Mesothelial cell of epicardium (in vitro differentiated cells): ENCODE measurements around the gene CREG1. TPM values are rescaled to one million over a fixed set of nuclear protein-coding genes. Genes with fewer than 3 reads are reported as not detected.

Experiments used
- DNase-seq, 2 experiments: peaks; one replicate each; pipeline ENCODE4 v3.0.0; 2021; ENCODE audit warnings: low spot score in 2 of 2; ENCODE audit not compliant: unreplicated experiment in 2 of 2
- H3K27ac Mint-ChIP-seq: 2 replicates; pipeline ENCODE4 v1.8.0; 2021; ENCODE audit warnings: mixed read lengths
- H3K27me3 Mint-ChIP-seq: 2 replicates; pipeline ENCODE4 v1.8.0; 2021; ENCODE audit warnings: low read depth, mixed read lengths
- H3K36me3 Mint-ChIP-seq: 2 replicates; pipeline ENCODE4 v1.8.0; 2021; ENCODE audit warnings: mixed read lengths
- H3K4me1 Mint-ChIP-seq: 2 replicates; pipeline ENCODE4 v1.8.0; 2021; ENCODE audit warnings: mixed read lengths
- H3K4me3 Mint-ChIP-seq: 2 replicates; pipeline ENCODE4 v1.8.0; 2021; ENCODE audit warnings: mild to moderate bottlenecking, moderate library complexity, mixed read lengths
- H3K9me3 Mint-ChIP-seq: 2 replicates; pipeline ENCODE4 v1.8.0; 2021; ENCODE audit warnings: mixed read lengths
- total RNA-seq: library from RNA; stranded (reverse); gene quantifications from 3 replicates; pipeline ENCODE4 v1.2.1, GENCODE V29; 2021
- TF ChIP-seq, protein P1 (sequence below): fragments of 200-600 bp; sonication (generic); IDR thresholded peaks from one replicate; pipeline ENCODE4 v1.5.0; 2021; ENCODE audit warnings: antibody characterized with exemption; ENCODE audit not compliant: unreplicated experiment

CREG1 gene
- total RNA-seq, 1 donor from 2014 or later, result 41.7 TPM

DNA sequence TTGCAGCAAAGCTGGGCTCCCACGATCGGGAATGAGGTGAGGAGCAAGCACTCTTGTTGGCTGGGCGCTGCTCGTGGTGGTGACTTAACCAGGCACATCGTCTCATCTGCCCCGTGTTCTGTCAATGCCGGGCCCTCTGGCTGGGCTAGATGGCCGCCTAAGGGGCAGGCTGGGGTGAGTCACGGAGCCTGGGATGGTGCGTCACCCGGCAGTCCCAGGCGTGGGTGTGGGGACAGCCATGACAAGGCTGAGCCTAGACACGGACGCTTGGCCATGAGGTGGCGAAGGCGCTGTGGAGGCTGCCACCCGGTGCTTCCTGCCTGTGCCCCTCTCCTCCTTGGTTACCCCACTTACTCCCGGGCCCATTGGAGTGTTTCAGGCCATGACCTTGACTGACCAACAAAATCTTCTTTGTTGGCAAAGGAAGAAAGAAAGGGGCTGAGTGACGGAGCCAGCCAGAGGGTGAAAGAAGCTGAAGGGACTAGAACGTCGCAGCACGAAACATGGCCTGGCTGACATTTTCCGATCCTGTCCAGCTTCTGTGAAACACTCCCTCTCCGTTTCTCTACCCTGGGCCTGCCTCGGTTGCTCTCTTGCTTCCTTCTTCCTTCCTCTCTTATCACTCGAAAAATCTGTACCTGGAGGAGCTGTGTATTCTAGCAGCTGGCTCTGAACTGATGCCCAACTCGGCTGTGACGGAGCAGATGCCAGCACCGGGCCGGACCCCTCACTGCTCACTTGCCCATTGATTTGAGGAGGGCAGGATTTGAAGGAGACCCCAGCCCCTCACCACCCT, 35.8 kb downstream of the CREG1 start:
- H3K27me3 Mint-ChIP-seq, result no peaks in the 10 kb centered on the region
- no peak for DNase-seq
- no peaks in the 10 kb centered on the region for H3K4me1 Mint-ChIP-seq
- no peaks in the 10 kb centered on the region for H3K36me3 Mint-ChIP-seq
- TF ChIP-seq, protein P1, sequence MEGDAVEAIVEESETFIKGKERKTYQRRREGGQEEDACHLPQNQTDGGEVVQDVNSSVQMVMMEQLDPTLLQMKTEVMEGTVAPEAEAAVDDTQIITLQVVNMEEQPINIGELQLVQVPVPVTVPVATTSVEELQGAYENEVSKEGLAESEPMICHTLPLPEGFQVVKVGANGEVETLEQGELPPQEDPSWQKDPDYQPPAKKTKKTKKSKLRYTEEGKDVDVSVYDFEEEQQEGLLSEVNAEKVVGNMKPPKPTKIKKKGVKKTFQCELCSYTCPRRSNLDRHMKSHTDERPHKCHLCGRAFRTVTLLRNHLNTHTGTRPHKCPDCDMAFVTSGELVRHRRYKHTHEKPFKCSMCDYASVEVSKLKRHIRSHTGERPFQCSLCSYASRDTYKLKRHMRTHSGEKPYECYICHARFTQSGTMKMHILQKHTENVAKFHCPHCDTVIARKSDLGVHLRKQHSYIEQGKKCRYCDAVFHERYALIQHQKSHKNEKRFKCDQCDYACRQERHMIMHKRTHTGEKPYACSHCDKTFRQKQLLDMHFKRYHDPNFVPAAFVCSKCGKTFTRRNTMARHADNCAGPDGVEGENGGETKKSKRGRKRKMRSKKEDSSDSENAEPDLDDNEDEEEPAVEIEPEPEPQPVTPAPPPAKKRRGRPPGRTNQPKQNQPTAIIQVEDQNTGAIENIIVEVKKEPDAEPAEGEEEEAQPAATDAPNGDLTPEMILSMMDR, result no peak
- H3K4me3 Mint-ChIP-seq, result no peak overlapping the region
- H3K27ac Mint-ChIP-seq, result no peak overlapping the region
- peaks cover 12% of the 10 kb centered on the region for H3K9me3 Mint-ChIP-seq

DNA sequence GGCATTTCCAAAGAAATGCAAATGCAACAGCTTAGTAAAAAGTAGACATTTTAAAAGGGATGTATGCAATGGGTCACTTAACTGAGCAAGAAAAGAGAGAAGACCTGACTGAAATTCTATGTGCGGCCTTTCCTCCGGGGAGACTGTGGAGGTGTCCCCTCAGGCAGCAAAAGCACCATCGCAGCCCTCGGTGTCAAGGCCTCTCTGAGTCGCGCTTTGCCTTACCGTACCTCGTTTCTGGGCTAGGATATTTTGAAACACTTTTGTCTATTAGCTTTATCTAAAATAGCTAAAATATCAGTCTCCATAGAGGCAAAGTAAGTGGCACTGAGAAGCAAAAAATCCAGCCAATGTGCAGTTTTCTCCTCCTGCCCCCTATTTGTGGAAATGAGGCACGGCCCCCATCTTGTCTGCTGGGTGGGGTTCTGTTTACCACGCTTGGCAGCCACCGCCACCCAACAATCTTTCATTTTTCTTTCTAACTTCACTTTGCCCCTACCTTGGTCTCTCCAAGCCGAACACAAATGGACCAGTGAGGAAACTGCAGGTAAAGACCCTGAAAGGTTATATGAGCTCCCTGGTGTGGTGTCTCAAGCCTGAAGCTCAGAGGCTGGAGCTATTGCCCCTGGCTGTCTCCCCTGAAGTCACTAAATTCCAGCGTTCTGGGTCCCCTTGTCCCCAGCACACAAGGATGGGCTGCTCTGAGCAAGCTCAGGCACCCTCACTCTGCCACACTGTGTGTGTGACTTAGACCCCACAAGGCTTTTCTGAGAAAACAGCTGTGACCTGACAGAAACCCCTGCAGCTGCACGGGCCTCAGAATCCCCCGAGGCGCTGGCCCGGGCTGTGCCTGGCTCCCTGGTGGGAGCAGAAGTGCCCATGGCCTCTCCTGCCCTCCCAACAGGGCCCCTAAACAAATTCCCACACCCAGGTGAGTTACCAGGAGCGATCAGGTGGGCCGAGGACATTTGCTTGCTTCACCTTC, 36.9 kb downstream of the CREG1 start:
- Mint-ChIP-seq H3K4me3 (no peak overlapping the region), H3K27me3 (peaks cover 2% of the 10 kb centered on the region), H3K36me3 (no peaks in the 10 kb centered on the region), H3K27ac (no peak overlapping the region), H3K9me3 (peaks cover 2% of the 10 kb centered on the region), H3K4me1 (no peaks in the 10 kb centered on the region)
- TF ChIP-seq, protein P1, result no peak
- DNase-seq, result no peak

DNA sequence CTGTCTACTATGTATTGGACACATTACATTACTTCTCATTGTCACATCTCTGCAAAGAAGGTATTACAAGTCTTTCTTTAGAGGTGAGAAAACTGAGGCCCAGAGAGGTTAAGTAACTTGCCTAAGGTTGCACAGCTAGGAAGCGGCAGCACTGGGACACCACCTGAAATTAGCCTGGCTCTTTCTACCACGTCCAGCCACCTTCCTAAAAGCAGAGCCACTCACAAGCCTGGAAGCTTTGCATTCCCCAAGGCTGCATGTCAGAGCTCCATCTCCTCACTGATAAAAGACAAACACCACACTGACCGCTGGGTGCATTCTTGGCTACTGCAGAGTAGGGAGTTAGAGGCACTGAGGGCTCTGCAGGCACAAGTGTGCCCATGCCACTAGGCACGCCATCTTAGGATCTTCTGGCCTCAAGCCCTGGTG, 37.7 kb downstream of the CREG1 start:
- peaks cover 3% of the 10 kb centered on the region for H3K27me3 Mint-ChIP-seq
- no peaks in the 10 kb centered on the region for H3K4me1 Mint-ChIP-seq
- H3K27ac Mint-ChIP-seq, result no peak overlapping the region
- H3K4me3 Mint-ChIP-seq, result no peak overlapping the region
- no peaks in the 10 kb centered on the region for H3K9me3 Mint-ChIP-seq
- DNase-seq, result no peak
- H3K36me3 Mint-ChIP-seq, result no peaks in the 10 kb centered on the region
- TF ChIP-seq, protein P1, result no peak

DNA sequence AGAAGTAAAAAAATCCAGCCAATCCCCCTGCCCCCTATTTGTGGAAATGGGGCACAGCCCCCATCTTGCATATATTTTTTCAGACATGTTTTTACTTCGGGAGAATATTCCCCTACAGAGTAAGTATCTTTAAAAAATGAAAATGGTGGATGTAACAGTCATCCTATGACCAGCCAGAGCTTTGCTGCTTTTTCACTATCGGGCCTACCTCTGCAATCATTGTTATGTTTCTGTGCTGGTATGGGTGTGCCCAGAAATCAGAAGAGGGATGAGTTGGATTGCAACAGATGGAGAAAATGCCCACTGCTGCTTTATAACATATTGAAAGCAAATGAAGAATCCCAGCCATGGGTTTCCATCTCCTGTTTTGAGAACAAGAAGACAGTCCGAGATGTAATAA, 38.1 kb downstream of the CREG1 start:
- H3K36me3 Mint-ChIP-seq, result no peaks in the 10 kb centered on the region

DNA sequence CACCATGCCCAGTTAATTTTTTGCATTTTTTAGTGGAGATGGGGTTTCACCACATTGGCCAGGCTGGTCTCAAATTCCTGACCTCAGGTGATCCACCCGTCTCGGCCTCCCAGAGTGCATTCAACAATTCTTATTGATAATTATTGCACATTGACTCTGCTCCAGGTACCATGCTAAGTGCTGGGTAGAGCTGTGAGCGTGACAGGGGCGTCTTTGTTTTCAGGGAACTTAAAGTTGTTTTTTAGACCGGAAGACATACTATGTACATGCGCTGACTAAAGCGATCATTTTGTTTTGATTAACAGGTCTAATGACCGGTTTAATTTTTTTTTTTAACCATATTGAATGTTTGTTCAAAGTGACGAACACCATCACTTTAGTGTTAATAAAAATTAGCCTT, 39.3 kb downstream of the CREG1 start:
- peaks cover 11% of the 10 kb centered on the region for H3K27me3 Mint-ChIP-seq
- H3K9me3 Mint-ChIP-seq, result no peaks in the 10 kb centered on the region
- DNase-seq, result no peak
- no peaks in the 10 kb centered on the region for H3K36me3 Mint-ChIP-seq
- H3K4me1 Mint-ChIP-seq, result no peaks in the 10 kb centered on the region
- H3K27ac Mint-ChIP-seq, result no peak overlapping the region
- TF ChIP-seq, protein P1, result no peak
- no peak overlapping the region for H3K4me3 Mint-ChIP-seq

More for the DNA sequence above, 38.1 kb downstream of the CREG1 start:
- TF ChIP-seq, protein P1, result no peak
- H3K4me3 Mint-ChIP-seq, result no peak overlapping the region
- no peak overlapping the region for H3K27ac Mint-ChIP-seq
- H3K9me3 Mint-ChIP-seq, result no peaks in the 10 kb centered on the region
- peaks cover 5% of the 10 kb centered on the region for H3K27me3 Mint-ChIP-seq
- DNase-seq, result no peak
- no peaks in the 10 kb centered on the region for H3K4me1 Mint-ChIP-seq
